ENCODE measurements around the gene ASXL3.

DNA sequence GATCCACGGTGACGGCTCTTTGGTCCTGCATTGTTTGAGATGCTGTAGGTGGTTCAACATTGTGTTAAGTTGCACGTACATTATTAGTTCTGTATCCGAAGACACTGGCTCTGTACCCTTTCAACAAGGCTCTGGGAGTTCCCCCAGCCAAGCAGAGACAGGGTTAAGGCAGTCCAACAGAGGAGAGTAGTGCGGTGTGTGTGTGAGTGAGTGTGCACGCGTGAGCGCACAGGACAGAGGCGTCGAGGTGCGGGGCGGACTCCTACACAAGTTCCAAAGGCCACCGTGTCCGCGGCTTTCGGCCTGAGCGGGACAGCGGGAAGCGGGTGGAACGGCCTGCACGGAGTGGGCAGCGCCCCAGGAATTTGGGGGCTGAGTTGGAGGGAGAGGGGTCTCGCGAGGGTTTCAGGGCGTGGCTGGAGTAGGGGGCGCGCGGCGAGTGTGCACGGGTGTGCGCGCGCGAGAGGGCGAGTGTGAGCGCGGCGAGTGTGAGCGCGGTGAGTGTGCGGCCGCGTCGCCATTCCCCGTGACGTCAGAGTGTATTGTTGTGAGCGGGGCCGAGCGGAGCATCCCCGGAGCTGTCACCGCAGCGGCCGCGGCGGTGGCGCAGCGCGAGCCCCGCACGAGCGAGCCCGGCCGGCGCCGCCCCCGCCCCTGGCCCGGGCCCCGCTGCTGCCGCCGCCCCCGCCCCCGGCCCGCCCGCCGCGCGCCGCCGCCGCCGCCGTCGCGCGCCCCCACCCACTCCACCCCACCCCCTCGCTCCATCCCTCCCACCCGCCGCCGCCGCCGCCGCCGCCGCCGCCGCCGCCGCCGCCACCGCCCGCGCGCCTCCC, at the start of gene ASXL3:
- TF ChIP-seq, protein P1, sequence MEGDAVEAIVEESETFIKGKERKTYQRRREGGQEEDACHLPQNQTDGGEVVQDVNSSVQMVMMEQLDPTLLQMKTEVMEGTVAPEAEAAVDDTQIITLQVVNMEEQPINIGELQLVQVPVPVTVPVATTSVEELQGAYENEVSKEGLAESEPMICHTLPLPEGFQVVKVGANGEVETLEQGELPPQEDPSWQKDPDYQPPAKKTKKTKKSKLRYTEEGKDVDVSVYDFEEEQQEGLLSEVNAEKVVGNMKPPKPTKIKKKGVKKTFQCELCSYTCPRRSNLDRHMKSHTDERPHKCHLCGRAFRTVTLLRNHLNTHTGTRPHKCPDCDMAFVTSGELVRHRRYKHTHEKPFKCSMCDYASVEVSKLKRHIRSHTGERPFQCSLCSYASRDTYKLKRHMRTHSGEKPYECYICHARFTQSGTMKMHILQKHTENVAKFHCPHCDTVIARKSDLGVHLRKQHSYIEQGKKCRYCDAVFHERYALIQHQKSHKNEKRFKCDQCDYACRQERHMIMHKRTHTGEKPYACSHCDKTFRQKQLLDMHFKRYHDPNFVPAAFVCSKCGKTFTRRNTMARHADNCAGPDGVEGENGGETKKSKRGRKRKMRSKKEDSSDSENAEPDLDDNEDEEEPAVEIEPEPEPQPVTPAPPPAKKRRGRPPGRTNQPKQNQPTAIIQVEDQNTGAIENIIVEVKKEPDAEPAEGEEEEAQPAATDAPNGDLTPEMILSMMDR (IDR thresholded peaks at IDR 0.05) = no peak
- no peak for TF ChIP-seq POLR2A (IDR thresholded peaks at IDR 0.05)
